Kidney (tissue), 14 donors: ENCODE results near the gene SMPD3. TPM values are rescaled to one million over a fixed set of nuclear protein-coding genes. Genes with fewer than 3 reads are reported as not detected.
A peak's percentile ranks its signal among the peaks of the same experiment; 100 is the strongest.

Source experiments
- DNase-seq, 5 donors: peaks; one replicate each; pipeline ENCODE4 v3.0.0-alpha.2; 2013 to 2020
- FAIRE-seq: peaks from 2 replicates; lab custom pipeline; 2012; peaks lifted over from hg19 to GRCh38; lab: Jason Lieb, UNC
- H3K27ac ChIP-seq, 2 donors: one replicate each; pipeline ENCODE4 v1.7.0; 2013; ENCODE audit warnings: low read depth in 2 of 2, low read length in 2 of 2, inconsistent platforms in 1 of 2
- H3K27me3 ChIP-seq: one replicate; pipeline ENCODE4 v1.7.1; 2013; ENCODE audit warnings: low read length, inconsistent platforms; ENCODE audit not compliant: control insufficient read depth, insufficient read depth
- H3K36me3 ChIP-seq, 3 donors: one replicate each; pipeline versions ENCODE4 v1.7.0 to v1.7.1; 2013; ENCODE audit warnings: low read length in 3 of 3, control low read depth in 1 of 3, inconsistent platforms in 1 of 3; ENCODE audit not compliant: insufficient read depth in 3 of 3, control insufficient read depth in 2 of 3
- H3K4me1 ChIP-seq, 3 donors: one replicate each; pipeline versions ENCODE4 v1.7.0 to v1.7.1; 2013; ENCODE audit warnings: low read length in 3 of 3, inconsistent platforms in 1 of 3, low read depth in 1 of 3; ENCODE audit not compliant: control insufficient read depth in 2 of 3, insufficient read depth in 2 of 3
- H3K4me3 ChIP-seq, 3 donors: one replicate each; pipeline versions ENCODE4 v1.7.0 to v1.8.1; 2013; ENCODE audit warnings: low read length in 3 of 3, control low read depth in 1 of 3, inconsistent platforms in 1 of 3
- H3K9ac ChIP-seq, 3 donors: one replicate each; pipeline versions ENCODE4 v1.7.0 to v1.7.1; 2013; ENCODE audit warnings: low read length in 3 of 3, control low read depth in 1 of 3, inconsistent platforms in 1 of 3
- H3K9me3 ChIP-seq, 3 donors: one replicate each; pipeline versions ENCODE4 v1.7.0 to v1.7.1; 2013; ENCODE audit warnings: low read length in 3 of 3, control low read depth in 1 of 3, inconsistent platforms in 1 of 3; ENCODE audit not compliant: control insufficient read depth in 2 of 3, insufficient read depth in 1 of 3
- CTCF ChIP-seq: IDR thresholded peaks from 3 replicates; pipeline ENCODE4 v1.5.1; 2012; ENCODE audit warnings: mild to moderate bottlenecking, moderate library complexity, borderline replicate concordance; ENCODE audit not compliant: insufficient read depth; ENCODE audit errors: extremely low read depth
- intact Hi-C: fragments of 100-400 bp; cut with DNase I; formaldehyde crosslinking; loops from one replicate; pipeline ENCODE4 v1.11.1; 2022
- polyA plus RNA-seq: library from polyadenylated mRNA; stranded (reverse); fragments of 350-450 nt; fragmentation: Illumina TruSeq; extraction: RNeasy Lipid Tissue Mini Kit (QIAGEN cat#74804); gene quantifications from one replicate; pipeline ENCODE4 v1.2.3, GENCODE V29; 2014; ENCODE audit warnings: low read depth, low replicate concordance; ENCODE audit not compliant: insufficient read depth
- total RNA-seq: library from RNA; stranded (reverse); fragmentation: NEBNext Ultra II Directional; extraction: Animal tissue kit (Norgen Biotek cat#: 25700); gene quantifications from one replicate; pipeline ENCODE4 v1.2.1, GENCODE V29; 2021
- donor health status: control.
- donor health status: control.
- donor health status: control.
- donor health status: control.
- donor health status: control.
- donor health status: DM: yes; HTN: yes; CAD: no.
- donor health status: Normal renal cell carcinoma (clear cell type).

SMPD3 gene
- total and polyA plus RNA-seq, 2 donors from 2014 or later = 0.28 to 0.72 TPM

GRCh38 chr16:68492543-68493411, 44.5 kb upstream of the SMPD3 start:
- no peaks in the 10 kb centered on the region for H3K27me3 ChIP-seq
- no peak for FAIRE-seq

GRCh38 chr16:68492151-68492542, 43.8 kb upstream of the SMPD3 start:
- Histone ChIP-seq H3K27me3 (no peaks in the 10 kb centered on the region), H3K4me1 (peaks cover 0 to 9% (median 5%) of the 10 kb centered on the region in 3 donors), H3K27ac (no peak overlapping the region), H3K4me3 (no peak overlapping the region), H3K36me3 (no peaks in the 10 kb centered on the region), H3K9ac (no peak overlapping the region), H3K9me3 (no peaks in the 10 kb centered on the region)
- intact Hi-C loops = no loop called here
- FAIRE-seq = no peak
- DNase-seq = peak in 2 of 5 donors; percentile 14 to 25
- TF ChIP-seq CTCF = no peak

More at GRCh38 chr16:68492543-68493411, 44.5 kb upstream of the SMPD3 start:
- Histone ChIP-seq H3K27ac (no peak overlapping the region), H3K4me3 (no peak overlapping the region), H3K4me1 (peaks cover 0 to 9% (median 5%) of the 10 kb centered on the region in 3 donors), H3K9ac (no peak overlapping the region), H3K36me3 (no peaks in the 10 kb centered on the region), H3K9me3 (no peaks in the 10 kb centered on the region)
- TF ChIP-seq CTCF = no peak
- DNase-seq = peak in 1 of 5 donors; percentile 53
- intact Hi-C loops = no loop called here

DNA sequence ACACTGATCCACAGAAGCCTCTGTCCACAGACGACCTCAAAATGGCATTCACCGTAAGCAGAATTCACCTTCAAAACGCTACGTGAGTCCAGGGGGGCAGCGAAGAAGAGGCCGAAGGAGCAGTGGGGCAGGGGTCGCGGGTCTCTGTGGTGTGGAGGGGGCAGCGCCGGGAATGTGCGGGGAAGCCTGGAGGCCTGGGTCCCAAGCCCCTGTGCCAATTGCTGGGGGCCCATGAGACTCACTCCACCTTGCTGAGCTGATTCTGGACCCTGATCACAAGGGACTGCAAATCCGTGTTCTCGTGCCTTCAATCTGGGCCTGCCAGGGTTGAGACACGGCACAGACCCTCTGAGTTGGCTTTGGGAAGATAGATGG, 43.3 kb upstream of the SMPD3 start:
- no peak overlapping the region for H3K9ac ChIP-seq
- no peak overlapping the region for H3K4me3 ChIP-seq
- H3K27me3 ChIP-seq = no peaks in the 10 kb centered on the region
- no peaks in the 10 kb centered on the region for H3K36me3 ChIP-seq
- intact Hi-C loops = no loop called here
- peaks cover 0 to 9% (median 7%) of the 10 kb centered on the region in 3 donors for H3K4me1 ChIP-seq
- peak overlapping the region in 1 of 2 donors; percentile 20 for H3K27ac ChIP-seq
- H3K9me3 ChIP-seq = no peaks in the 10 kb centered on the region
- no peak for DNase-seq
- no peak for TF ChIP-seq CTCF
- FAIRE-seq = no peak
